ENCODE results near the gene CHEK1. TPM values are rescaled to one million over a fixed set of nuclear protein-coding genes. Genes with fewer than 3 reads are reported as not detected.

CHEK1 gene
- total and polyA plus RNA-seq, 3 donors from 2014 or later, result 11.5 to 25.8 (median 25.1) TPM

GRCh38 chr11:125671561-125671960 is 46.6 kb downstream of the CHEK1 start:
- 93 to 95% methylated on average over 2 of the region's 2 CpGs for WGBS, 2 donors
- TF ChIP-seq POLR2A (IDR thresholded peaks at IDR 0.05) (no peak), CTCF (IDR thresholded peaks at IDR 0.05) (no peak)
- no peak for DNase-seq
- H3K36me3 ChIP-seq (ENCODE audit: low read depth, missing control alignments), result no peaks in the 10 kb centered on the region
- H3K27ac ChIP-seq, result no peak overlapping the region
- no peaks in the 10 kb centered on the region for H3K27me3 ChIP-seq
- H3K4me1 ChIP-seq, result no peaks in the 10 kb centered on the region
- H3K9me3 ChIP-seq, result no peaks in the 10 kb centered on the region
- no peak overlapping the region for H3K4me3 ChIP-seq
- intact Hi-C loops (cut with DNase I; ENCODE audit: low total_unique reads), result no loop called here

GRCh38 chr11:125674210-125674609 is 49.2 kb downstream of the CHEK1 start:
- Histone ChIP-seq H3K9me3 (no peaks in the 10 kb centered on the region), H3K4me3 (no peak overlapping the region), H3K27me3 (no peaks in the 10 kb centered on the region), H3K4me1 (no peaks in the 10 kb centered on the region), H3K36me3 (ENCODE audit: low read depth, missing control alignments) (no peaks in the 10 kb centered on the region), H3K27ac (no peak overlapping the region)
- WGBS, 2 donors, result 80 to 90% methylated on average over 2 of the region's 2 CpGs
- intact Hi-C loops (cut with DNase I; ENCODE audit: low total_unique reads), result no loop called here
- no peak for DNase-seq
- TF ChIP-seq POLR2A (IDR thresholded peaks at IDR 0.05), result no peak
- TF ChIP-seq CTCF (IDR thresholded peaks at IDR 0.05), result no peak

- no peak for DNase-seq
- Histone ChIP-seq H3K27ac (no peak overlapping the region), H3K4me3 (no peak overlapping the region), H3K27me3 (no peaks in the 10 kb centered on the region), H3K4me1 (no peaks in the 10 kb centered on the region), H3K9me3 (no peaks in the 10 kb centered on the region), H3K36me3 (ENCODE audit: low read depth, missing control alignments) (no peaks in the 10 kb centered on the region)
- TF ChIP-seq POLR2A (IDR thresholded peaks at IDR 0.05) (no peak), CTCF (IDR thresholded peaks at IDR 0.05) (no peak)
- 92 to 97% methylated on average over 2 of the region's 2 CpGs for WGBS, 2 donors
- intact Hi-C loops (cut with DNase I; ENCODE audit: low total_unique reads), result no loop called here
These were observed 50.2 kb downstream of the CHEK1 start for GRCh38 chr11:125675196-125675595.

- Histone ChIP-seq H3K27ac (no peak overlapping the region), H3K4me3 (no peak overlapping the region), H3K27me3 (no peaks in the 10 kb centered on the region), H3K36me3 (ENCODE audit: low read depth, missing control alignments) (no peaks in the 10 kb centered on the region), H3K9me3 (no peaks in the 10 kb centered on the region), H3K4me1 (no peaks in the 10 kb centered on the region)
- TF ChIP-seq CTCF (IDR thresholded peaks at IDR 0.05) (peak in 1 of 3 experiments; percentile 15), POLR2A (IDR thresholded peaks at IDR 0.05) (no peak)
- intact Hi-C loops (cut with DNase I; ENCODE audit: low total_unique reads), result no loop called here
- no peak for DNase-seq
- 94 to 96% methylated on average over 4 of the region's 4 CpGs for WGBS, 2 donors
These were observed 54.4 kb downstream of the CHEK1 start for GRCh38 chr11:125679397-125679796.

GRCh38 chr11:125679837-125680236 is 54.9 kb downstream of the CHEK1 start:
- DNase-seq, result no peak
- Histone ChIP-seq H3K4me3 (no peak overlapping the region), H3K36me3 (ENCODE audit: low read depth, missing control alignments) (no peaks in the 10 kb centered on the region), H3K4me1 (no peaks in the 10 kb centered on the region), H3K27ac (no peak overlapping the region), H3K27me3 (no peaks in the 10 kb centered on the region), H3K9me3 (no peaks in the 10 kb centered on the region)
- TF ChIP-seq CTCF (IDR thresholded peaks at IDR 0.05), result no peak
- TF ChIP-seq POLR2A (IDR thresholded peaks at IDR 0.05), result no peak
- intact Hi-C loops (cut with DNase I; ENCODE audit: low total_unique reads), result no loop called here
- 92 to 95% methylated on average over 2 of the region's 2 CpGs for WGBS, 2 donors

Data from testis (tissue), 3 donors.